ENCODE measurements around the gene GBE1.

GBE1 gene

DNA sequence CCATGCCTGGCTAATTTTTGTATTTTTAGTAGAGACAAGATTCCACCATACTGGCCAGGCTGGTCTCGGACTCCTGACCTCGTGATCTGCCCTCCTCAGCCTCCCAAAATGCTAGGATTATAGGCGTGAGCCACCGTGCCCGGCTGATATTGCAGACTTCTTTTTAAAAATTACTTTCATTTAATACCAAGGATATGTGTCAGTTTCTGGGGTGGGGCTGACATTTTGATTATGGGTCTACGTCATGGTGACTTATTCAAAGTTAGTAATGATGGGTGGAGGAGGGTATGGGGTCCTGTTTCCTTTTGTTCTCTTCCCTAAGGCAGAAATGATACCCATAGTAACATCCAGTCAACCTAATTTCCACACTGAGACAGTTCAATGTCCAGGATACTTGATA, 34.7 kb downstream of the GBE1 start:
- no peak overlapping the region for H3K4me3 ChIP-seq (ENCODE audit: low read depth, low read length)
- TF ChIP-seq CTCF (IDR thresholded peaks at IDR 0.05; ENCODE audit: low read depth, low read length), result no peak
- DNase-seq, result no peak

DNA sequence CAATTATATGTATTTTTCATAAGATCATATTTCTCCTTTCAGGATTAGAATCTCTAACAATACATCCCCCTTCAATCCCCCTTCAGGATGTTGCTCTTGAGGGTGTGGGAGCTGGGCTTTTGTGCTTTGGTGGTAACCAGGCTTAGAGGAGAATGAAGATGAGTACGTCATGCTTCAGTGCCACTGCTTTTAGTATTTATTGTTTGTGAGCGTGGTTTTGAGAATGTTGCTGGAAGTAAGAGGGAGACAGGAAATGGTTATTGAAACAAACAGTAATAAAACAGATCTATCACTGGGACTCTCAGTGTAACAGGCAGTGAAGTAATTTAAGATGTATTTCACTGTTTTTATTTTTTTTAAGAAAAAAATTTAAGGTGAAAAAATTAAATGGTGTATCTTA, 35.3 kb downstream of the GBE1 start:
- Histone ChIP-seq H3K27me3 (ENCODE audit: insufficient read depth, low read depth, severe bottlenecking) (no peaks in the 10 kb centered on the region), H3K9me3 (ENCODE audit: severe bottlenecking) (no peaks in the 10 kb centered on the region), H3K27ac (no peak overlapping the region), H3K4me3 (ENCODE audit: low read depth, low read length) (no peak overlapping the region), H3K36me3 (no peaks in the 10 kb centered on the region)
- DNase-seq, result no peak
- no peak for TF ChIP-seq CTCF (IDR thresholded peaks at IDR 0.05; ENCODE audit: low read depth, low read length)

More for the DNA sequence above, 34.7 kb downstream of the GBE1 start:
- H3K9me3 ChIP-seq (ENCODE audit: severe bottlenecking), result no peaks in the 10 kb centered on the region
- no peak overlapping the region for H3K27ac ChIP-seq
- no peaks in the 10 kb centered on the region for H3K36me3 ChIP-seq
- H3K27me3 ChIP-seq (ENCODE audit: insufficient read depth, low read depth, severe bottlenecking), result no peaks in the 10 kb centered on the region

DNA sequence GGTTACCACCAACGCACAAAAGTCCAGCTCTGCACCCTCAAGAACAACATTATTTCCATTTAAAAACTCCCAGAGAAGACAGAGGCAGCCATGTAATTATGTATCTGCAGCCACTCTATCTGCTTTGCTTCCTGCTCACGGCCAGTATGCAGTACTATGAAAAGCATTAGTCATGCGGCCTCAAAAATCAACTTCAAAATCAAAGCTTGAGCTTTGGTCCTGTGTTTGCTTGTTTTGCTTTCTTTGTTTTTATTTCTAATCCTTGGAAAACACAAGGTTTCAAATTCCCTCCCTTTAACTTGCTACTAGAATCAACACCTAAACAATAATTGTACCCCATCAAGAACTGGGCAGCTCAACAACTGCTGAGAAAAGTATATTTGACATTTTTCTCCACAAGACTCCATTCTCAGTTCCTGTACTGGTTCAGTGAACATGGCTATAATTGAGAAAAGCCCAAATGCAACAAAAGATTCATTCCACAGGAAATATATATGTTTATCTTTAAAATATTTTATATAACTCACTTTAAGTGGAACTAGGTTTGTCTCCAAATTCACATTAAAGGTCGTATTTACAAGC, 37.6 kb downstream of the GBE1 start:
- no peaks in the 10 kb centered on the region for H3K9me3 ChIP-seq (ENCODE audit: severe bottlenecking)
- no peak for TF ChIP-seq CTCF (IDR thresholded peaks at IDR 0.05; ENCODE audit: low read depth, low read length)
- no peak for DNase-seq
- H3K36me3 ChIP-seq, result no peaks in the 10 kb centered on the region
- no peak overlapping the region for H3K27ac ChIP-seq
- H3K4me3 ChIP-seq (ENCODE audit: low read depth, low read length), result no peak overlapping the region
- no peaks in the 10 kb centered on the region for H3K27me3 ChIP-seq (ENCODE audit: insufficient read depth, low read depth, severe bottlenecking)

GRCh38 chr3:81718311-81718710, 43.1 kb downstream of the GBE1 start:
- DNase-seq, result no peak
- Histone ChIP-seq H3K9me3 (ENCODE audit: severe bottlenecking) (no peaks in the 10 kb centered on the region), H3K27me3 (ENCODE audit: insufficient read depth, low read depth, severe bottlenecking) (no peaks in the 10 kb centered on the region), H3K4me3 (ENCODE audit: low read depth, low read length) (no peak overlapping the region), H3K36me3 (no peaks in the 10 kb centered on the region), H3K27ac (no peak overlapping the region)
- TF ChIP-seq CTCF (IDR thresholded peaks at IDR 0.05; ENCODE audit: low read depth, low read length), result no peak

- Histone ChIP-seq H3K27ac (peak overlapping the region; percentile 55), H3K9me3 (ENCODE audit: severe bottlenecking) (no peaks in the 10 kb centered on the region)
- peak; percentile 76 for DNase-seq
Measured at GRCh38 chr3:81716870-81717509, 44.5 kb downstream of the GBE1 start.

More at GRCh38 chr3:81716870-81717509, 44.5 kb downstream of the GBE1 start:
- TF ChIP-seq CTCF (IDR thresholded peaks at IDR 0.05; ENCODE audit: low read depth, low read length), result no peak
- H3K4me3 ChIP-seq (ENCODE audit: low read depth, low read length), result no peak overlapping the region
- no peaks in the 10 kb centered on the region for H3K36me3 ChIP-seq
- no peaks in the 10 kb centered on the region for H3K27me3 ChIP-seq (ENCODE audit: insufficient read depth, low read depth, severe bottlenecking)

Data from WERI-Rb-1 (cell line).